Vagina (tissue), 2 donors: Measurements from ENCODE around the gene FAM219A. TPM values are rescaled to one million over a fixed set of nuclear protein-coding genes. Genes with fewer than 3 reads are reported as not detected.

Experiments used
- DNase-seq, 2 donors: peaks; one replicate each; pipeline ENCODE4 v3.0.0-alpha.2; 2017; ENCODE audit errors: extremely low spot score in 2 of 2
- H3K27ac ChIP-seq: fragments of 200-600 bp; sonication (generic); one replicate; pipeline ENCODE4 v1.5.1; 2019
- H3K27me3 ChIP-seq: fragments of 200-600 bp; sonication (generic); one replicate; pipeline ENCODE4 v1.5.1; 2019
- H3K36me3 ChIP-seq, 2 donors: fragments of 200-600 bp; sonication (generic); one replicate each; pipeline ENCODE4 v1.5.1; 2017 to 2019
- H3K4me1 ChIP-seq: fragments of 200-600 bp; sonication (generic); one replicate; pipeline ENCODE4 v1.5.1; 2019
- H3K4me3 ChIP-seq, 2 donors: fragments of 200-600 bp; sonication (generic); 1 replicate in 1 of 2; 2 replicates in 1 of 2; pipeline ENCODE4 v1.5.1; 2016 to 2019
- H3K9me3 ChIP-seq: fragments of 200-600 bp; sonication (generic); one replicate; pipeline ENCODE4 v1.5.1; 2019
- CTCF ChIP-seq, 3 experiments: fragments of 450-650 bp in 2 of 3; fragments of 200-600 bp in 1 of 3; sonication (generic) in 1 of 3; IDR thresholded peaks; one replicate each; pipeline ENCODE4 v1.5.1; 2017 to 2019; ENCODE audit warnings: antibody characterized with exemption in 3 of 3, mild to moderate bottlenecking in 2 of 3, moderate library complexity in 2 of 3
- POLR2A ChIP-seq, 2 donors: fragments of 450-650 bp; IDR thresholded peaks; one replicate each; pipeline ENCODE4 v1.6.1; 2017; ENCODE audit warnings: antibody characterized with exemption in 2 of 2, mild to moderate bottlenecking in 2 of 2, moderate library complexity in 2 of 2
- POLR2AphosphoS5 ChIP-seq, 2 donors: sonication (generic); formaldehyde crosslinking; IDR thresholded peaks; one replicate each; pipeline ENCODE4 v1.9.0; 2017; ENCODE audit warnings: antibody characterized with exemption in 2 of 2, mild to moderate bottlenecking in 2 of 2, low read depth in 1 of 2; ENCODE audit not compliant: insufficient read depth in 1 of 2
- intact Hi-C: fragments of 100-400 bp; cut with DNase I; formaldehyde crosslinking; loops from one replicate; pipeline ENCODE4 v1.15.1; 2023
- total RNA-seq: library from RNA; depleted of rRNA; stranded (reverse); fragments of >200 nt; gene quantifications from one replicate; pipeline ENCODE4 v1.2.3, GENCODE V29; 2016

Gene FAM219A
- total RNA-seq, 1 donor from 2014 or later = 9.3 TPM

- Histone ChIP-seq H3K27ac (no peak overlapping the region), H3K4me1 (peaks cover 34% of the 10 kb centered on the region), H3K36me3 (no peaks in the 10 kb centered on the region), H3K9me3 (no peaks in the 10 kb centered on the region), H3K4me3 (no peak overlapping the region), H3K27me3 (no peaks in the 10 kb centered on the region)
- no peak for TF ChIP-seq POLR2AphosphoS5 (IDR thresholded peaks at IDR 0.05; ENCODE audit: insufficient read depth in 1 of 2, low read depth in 1 of 2)
- no peak for TF ChIP-seq POLR2A (IDR thresholded peaks at IDR 0.05)
- no peak for TF ChIP-seq CTCF (IDR thresholded peaks at IDR 0.05)
- no peak for DNase-seq
- intact Hi-C loops = no loop called here
Measured at GRCh38 chr9:34456151-34456550, 2.2 kb downstream of the FAM219A start.

GRCh38 chr9:34454571-34455065, 3.8 kb downstream of the FAM219A start:
- no peak overlapping the region for H3K4me3 ChIP-seq
- H3K36me3 ChIP-seq = no peaks in the 10 kb centered on the region
- no peak for DNase-seq
- TF ChIP-seq CTCF (IDR thresholded peaks at IDR 0.05) = no peak
- no peak for TF ChIP-seq POLR2A (IDR thresholded peaks at IDR 0.05)
- TF ChIP-seq POLR2AphosphoS5 (IDR thresholded peaks at IDR 0.05; ENCODE audit: insufficient read depth in 1 of 2, low read depth in 1 of 2) = no peak
- H3K27ac ChIP-seq = no peak overlapping the region
- H3K4me1 ChIP-seq = peaks cover 44% of the 10 kb centered on the region
- no peaks in the 10 kb centered on the region for H3K9me3 ChIP-seq
- intact Hi-C loops = loop anchor here (5.0 kb wide), 1 partner anchor 48 kb away; no protein-coding TSS in a partner anchor
- H3K27me3 ChIP-seq = no peaks in the 10 kb centered on the region

- DNase-seq = no peak
- no peaks in the 10 kb centered on the region for H3K27me3 ChIP-seq
- TF ChIP-seq POLR2AphosphoS5 (IDR thresholded peaks at IDR 0.05; ENCODE audit: insufficient read depth in 1 of 2, low read depth in 1 of 2) = no peak
- TF ChIP-seq CTCF (IDR thresholded peaks at IDR 0.05) = no peak
- no peak for TF ChIP-seq POLR2A (IDR thresholded peaks at IDR 0.05)
- intact Hi-C loops = loop anchor here (5.0 kb wide), 1 partner anchor 50 kb away; no protein-coding TSS in a partner anchor
- H3K36me3 ChIP-seq = no peaks in the 10 kb centered on the region
- no peaks in the 10 kb centered on the region for H3K9me3 ChIP-seq
- H3K4me3 ChIP-seq = no peak overlapping the region
- H3K4me1 ChIP-seq = peaks cover 41% of the 10 kb centered on the region
- H3K27ac ChIP-seq = no peak overlapping the region
Measured at GRCh38 chr9:34452568-34452967, 5.8 kb downstream of the FAM219A start.

- no peak for DNase-seq
- no peaks in the 10 kb centered on the region for H3K36me3 ChIP-seq
- no peaks in the 10 kb centered on the region for H3K9me3 ChIP-seq
- peaks cover 31% of the 10 kb centered on the region for H3K4me1 ChIP-seq
- no peak overlapping the region for H3K4me3 ChIP-seq
- intact Hi-C loops = loop anchor here (5.0 kb wide), 1 partner anchor 51 kb away; no protein-coding TSS in a partner anchor
- TF ChIP-seq POLR2A (IDR thresholded peaks at IDR 0.05) (no peak), POLR2AphosphoS5 (IDR thresholded peaks at IDR 0.05; ENCODE audit: insufficient read depth in 1 of 2, low read depth in 1 of 2) (no peak), CTCF (IDR thresholded peaks at IDR 0.05) (no peak)
- H3K27me3 ChIP-seq = no peaks in the 10 kb centered on the region
- no peak overlapping the region for H3K27ac ChIP-seq
Measured at GRCh38 chr9:34451545-34451944, 6.8 kb downstream of the FAM219A start.

- TF ChIP-seq CTCF (IDR thresholded peaks at IDR 0.05) (no peak), POLR2A (IDR thresholded peaks at IDR 0.05) (no peak), POLR2AphosphoS5 (IDR thresholded peaks at IDR 0.05; ENCODE audit: insufficient read depth in 1 of 2, low read depth in 1 of 2) (no peak)
- no peak for DNase-seq
- Histone ChIP-seq H3K4me1 (peaks cover 28% of the 10 kb centered on the region), H3K9me3 (no peaks in the 10 kb centered on the region), H3K27ac (no peak overlapping the region), H3K27me3 (no peaks in the 10 kb centered on the region), H3K4me3 (no peak overlapping the region), H3K36me3 (no peaks in the 10 kb centered on the region)
- intact Hi-C loops = loop anchor here (5.0 kb wide), 1 partner anchor 51 kb away; no protein-coding TSS in a partner anchor
Measured at GRCh38 chr9:34451135-34451534, 7.2 kb downstream of the FAM219A start.
